Urothelium cell line (cell line): Measurements from ENCODE around the gene PCDH9.
"Not testable (repeated sequence)": the region's sequence is repeated elsewhere in the genome, so short reads cannot be mapped to it uniquely, and the experiment has no call there.

Source experiments
- DNase-seq: peaks from one replicate; pipeline ENCODE4 v3.0.0; 2011; ENCODE audit warnings: low spot score, mixed read lengths
- FAIRE-seq: peaks from 2 replicates; lab custom pipeline; 2011; peaks lifted over from hg19 to GRCh38; lab: Jason Lieb, UNC

PCDH9 gene

GRCh38 chr13:66262330-66262729 is 967.8 kb downstream of the PCDH9 start:
- FAIRE-seq (no peak), DNase-seq (no peak)

DNA sequence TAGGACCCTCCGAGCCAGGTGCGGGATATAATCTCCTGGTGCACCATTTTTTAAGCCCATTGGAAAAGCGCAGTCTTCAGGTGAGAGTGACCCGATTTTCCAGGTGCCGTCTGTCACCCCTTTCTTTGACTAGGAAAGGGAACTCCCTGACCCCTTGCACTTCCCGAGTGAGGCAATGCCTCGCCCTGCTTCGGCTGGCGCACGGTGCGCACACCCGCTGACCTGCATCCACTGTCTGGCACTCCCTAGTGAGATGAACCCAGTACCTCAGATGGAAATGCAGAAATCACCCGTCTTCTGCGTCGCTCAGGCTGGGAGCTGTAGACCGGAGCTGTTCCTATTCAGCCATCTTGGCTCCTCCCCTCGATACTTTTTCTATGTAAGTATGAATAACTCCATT is 970.7 kb downstream of the PCDH9 start:
- FAIRE-seq: not testable (repeated sequence)

More for the DNA sequence above, 970.7 kb downstream of the PCDH9 start:
- not testable (repeated sequence) for DNase-seq
